IPS-18c (cell line): ENCODE results near the gene SLC6A9.

Experiments used
- H3K4me3 ChIP-seq: 2 replicates; pipeline ENCODE4 v1.7.0; 2013; ENCODE audit warnings: low read depth, mild to moderate bottlenecking, low read length, moderate library complexity; ENCODE audit not compliant: insufficient read depth
- H3K9me3 ChIP-seq: one replicate; pipeline ENCODE4 v1.6.1; 2013; ENCODE audit warnings: mild to moderate bottlenecking, low read length, moderate library complexity; ENCODE audit not compliant: control insufficient read depth, insufficient read depth

SLC6A9 gene

DNA sequence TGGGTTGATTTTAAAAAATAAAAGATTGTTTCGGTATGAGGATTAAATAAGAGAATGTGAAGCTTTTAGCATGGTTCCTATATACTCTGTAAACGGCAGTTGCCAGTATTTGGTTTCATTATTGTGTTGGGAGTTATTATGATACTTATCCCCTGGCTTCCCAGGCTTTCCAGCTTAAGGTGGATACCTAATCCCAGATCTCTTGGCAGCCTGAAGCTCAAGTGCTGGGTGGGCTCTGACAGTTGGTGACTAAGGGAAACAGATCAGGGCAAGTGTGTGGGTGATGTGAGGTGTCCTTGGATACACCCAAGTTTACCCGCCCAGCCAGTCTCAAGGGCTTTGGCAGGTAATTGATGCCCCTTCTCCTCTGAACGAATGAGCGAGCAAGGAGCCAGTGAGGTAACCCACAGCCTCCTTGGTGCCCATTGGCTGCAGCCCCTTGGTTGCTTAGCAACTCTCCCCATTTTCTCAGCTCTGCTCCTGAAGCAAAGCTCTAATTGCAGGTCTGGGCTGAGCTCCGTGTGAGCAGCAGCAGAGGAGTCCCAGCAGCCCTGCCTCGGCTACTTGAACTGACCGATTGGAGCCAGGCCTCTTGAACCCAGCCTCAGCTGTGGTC lies 78.4 kb downstream of the SLC6A9 start:
- no peak overlapping the region for H3K4me3 ChIP-seq
- no peaks in the 10 kb centered on the region for H3K9me3 ChIP-seq

- Histone ChIP-seq H3K4me3 (no peak overlapping the region), H3K9me3 (no peaks in the 10 kb centered on the region)
Measured at GRCh38 chr1:43951021-43951985, 80.0 kb downstream of the SLC6A9 start.

DNA sequence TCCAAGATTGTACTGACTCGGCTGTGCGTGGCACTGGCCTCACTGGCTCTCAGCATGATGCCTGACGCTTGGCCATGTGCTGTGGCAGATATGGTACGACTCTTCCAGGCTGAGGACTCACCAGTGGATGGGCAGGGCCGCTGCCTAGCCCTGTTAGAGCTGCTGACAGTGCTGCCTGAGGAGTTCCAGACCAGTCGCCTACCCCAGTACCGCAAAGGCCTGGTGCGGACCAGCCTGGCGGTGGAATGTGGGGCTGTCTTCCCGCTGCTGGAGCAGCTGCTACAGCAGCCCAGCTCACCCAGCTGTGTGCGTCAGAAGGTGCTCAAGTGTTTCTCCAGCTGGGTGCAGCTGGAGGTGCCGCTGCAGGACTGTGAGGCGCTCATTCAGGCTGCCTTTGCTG lies 81.6 kb downstream of the SLC6A9 start:
- no peak overlapping the region for H3K4me3 ChIP-seq
- peaks cover 2% of the 10 kb centered on the region for H3K9me3 ChIP-seq

GRCh38 chr1:43947874-43948437 lies 83.3 kb downstream of the SLC6A9 start:
- peaks cover 2% of the 10 kb centered on the region for H3K9me3 ChIP-seq
- H3K4me3 ChIP-seq: peak overlapping the region; percentile 78

DNA sequence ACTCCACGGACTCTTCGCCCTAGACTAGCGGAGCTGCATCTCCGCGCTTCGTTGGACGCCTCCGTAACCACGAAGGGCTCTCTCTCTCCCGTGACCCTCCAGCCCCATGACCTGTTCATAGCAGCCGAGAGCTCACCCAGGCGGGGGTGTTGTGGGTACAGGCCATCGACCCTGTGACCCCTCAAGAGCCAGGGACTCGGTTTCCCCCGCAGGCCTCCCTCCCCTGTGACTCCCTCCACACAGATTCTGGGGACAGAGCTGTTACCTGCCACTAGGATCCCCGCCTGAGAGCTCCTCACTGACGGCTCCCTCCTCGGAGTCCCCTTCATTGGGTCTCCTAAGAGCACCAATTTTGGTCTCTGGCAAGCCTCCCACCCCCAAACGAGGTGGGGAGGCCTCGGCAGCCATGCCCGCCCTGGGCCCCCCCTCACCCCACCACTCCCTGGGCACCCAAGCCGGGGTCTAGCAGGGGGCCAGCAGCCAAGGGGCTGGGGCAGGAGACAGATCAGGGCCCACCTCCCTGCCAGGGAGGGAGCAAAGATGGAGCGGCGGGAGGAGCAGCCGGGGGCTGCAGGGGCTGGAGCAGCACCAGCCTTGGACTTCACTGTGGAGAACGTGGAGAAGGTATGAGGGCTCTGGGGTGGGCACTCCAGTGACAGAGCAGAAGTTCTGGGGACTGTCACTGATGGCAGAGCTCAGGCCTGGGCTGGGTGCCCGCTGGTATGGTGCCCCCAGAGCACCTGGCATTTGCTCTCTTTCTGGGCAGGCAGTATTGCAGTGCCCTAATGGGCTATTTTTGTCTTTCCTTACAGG lies 84.0 kb downstream of the SLC6A9 start:
- Histone ChIP-seq H3K9me3 (peaks cover 2% of the 10 kb centered on the region), H3K4me3 (peak overlapping the region; percentile 78)
